Heart right ventricle (tissue), 16 donors: Measurements from ENCODE around the gene ASB1. TPM values are rescaled to one million over a fixed set of nuclear protein-coding genes. Genes with fewer than 3 reads are reported as not detected.
A peak's percentile ranks its signal among the peaks of the same experiment; 100 is the strongest.

Source experiments
- ATAC-seq, 8 donors: fragments of 200-7000 bp; cut with Tn5 transposase; one replicate each; pipeline ENCODE4 v1.9.1; 2020; ENCODE audit warnings: mild to moderate bottlenecking in 8 of 8, moderate library complexity in 8 of 8, moderate number of reproducible peaks in 1 of 8
- DNase-seq, 2 donors: peaks; one replicate each; pipeline ENCODE4 v3.0.0-alpha.2; 2020
- H3K27ac ChIP-seq, 10 donors: fragments of 200-600 bp; sonication (generic) in 2 of 10; one replicate each; pipeline versions ENCODE4 v1.5.0 to v1.8.0; 2020 to 2022; ENCODE audit warnings: mild to moderate bottlenecking in 3 of 10
- H3K27me3 ChIP-seq, 7 donors: fragments of 200-600 bp; one replicate each; pipeline ENCODE4 v1.8.0; 2021 to 2022; ENCODE audit warnings: mild to moderate bottlenecking in 2 of 7
- H3K36me3 ChIP-seq, 9 donors: fragments of 200-600 bp; sonication (generic) in 1 of 9; one replicate each; pipeline versions ENCODE4 v1.5.0 to v1.8.0; 2020 to 2022; ENCODE audit warnings: mild to moderate bottlenecking in 2 of 9
- H3K4me1 ChIP-seq, 9 donors: fragments of 200-600 bp; sonication (generic) in 1 of 9; one replicate each; pipeline versions ENCODE4 v1.5.0 to v1.8.0; 2020 to 2022; ENCODE audit warnings: mild to moderate bottlenecking in 4 of 9
- H3K4me3 ChIP-seq, 10 donors: fragments of 200-600 bp; sonication (generic) in 2 of 10; one replicate each; pipeline versions ENCODE4 v1.5.0 to v1.8.0; 2020 to 2022; ENCODE audit warnings: mild to moderate bottlenecking in 7 of 10, moderate library complexity in 2 of 10
- H3K9me3 ChIP-seq, 11 donors: fragments of 200-600 bp in 10 of 11; sonication (generic) in 2 of 11; one replicate each; pipeline versions ENCODE4 v1.5.0 to v1.8.0; 2013 to 2022; ENCODE audit warnings: mild to moderate bottlenecking in 2 of 11, control low read depth in 1 of 11, moderate library complexity in 1 of 11
- WGBS, 2 donors: extraction: QIAGEN DNeasy Blood & Tissue Kit; methylation state at CpG; one replicate each; pipeline ENCODE4 v1.1.7; 2013; ENCODE audit warnings: inconsistent platforms in 1 of 2; 5-methylcytosine and 5-hydroxymethylcytosine counted together
- intact Hi-C, 10 donors: fragments of 100-400 bp; cut with DNase I; formaldehyde crosslinking; loops; one replicate each; pipeline versions ENCODE4 v1.11.1 to v1.14.2; 2022
- polyA plus RNA-seq, 2 donors: library from polyadenylated mRNA; stranded (reverse); fragments of 200-250 nt; gene quantifications; one replicate each; pipeline ENCODE4 v1.2.3, GENCODE V29; 2013
- total RNA-seq, 10 donors: library from RNA; stranded (reverse); fragmentation: NEBNext Ultra II Directional in 3 of 10; extraction: Animal tissue kit (Norgen Biotek cat#: 25700) in 3 of 10; gene quantifications; one replicate each; pipeline versions ENCODE4 v1.2.1 to v1.2.4, GENCODE V29; 2021 to 2023
- TF ChIP-seq, protein P1 (sequence below), 9 donors: fragments of 200-600 bp; sonication (generic) in 2 of 9; IDR thresholded peaks; one replicate each; pipeline versions ENCODE4 v1.5.0 to v1.8.0; 2021 to 2022; ENCODE audit warnings: antibody characterized with exemption in 9 of 9, mild to moderate bottlenecking in 5 of 9, moderate library complexity in 1 of 9
- donor health status: Arrhythmogenic right ventricular cardiomyopathy.
- donor health status: ischemic (EF 13 %, LVEDD 7.1; RV severe dilation, severe dysfunction).
- donor health status: healthy with polysubstance abuse.
- donor health status: DM: no; HTN: yes; CAD: no.
- donor health status: DM: no; HTN: no; CAD: no.
- donor health status: ischemic (EF 25% LVEDD 6.9; RV normal size, moderate dysfunction).
- donor health status: ischemic (EF 25% LVEDD 5.7; RV mildly dilated, moderate dysfunction).
- donor health status: healthy.
- donor health status: DM: yes; HTN: yes; CAD: no.
- donor health status: Ischemic cardiomyopathy.
- donor health status: ischemic (EF 35%, LVEDD 5.7; RV mildly dilated, moderate dysfunction).
- donor health status: nonischemic (EF 11% LVEDD 7.7; RV severe dilation, severe dysfunction).
- donor health status: DM: yes; HTN: yes; CAD: no.
- donor health status: PGD.
- donor health status: ischemic (EF 29% LVEDD 5.4; RV normal size, mild dysfunction).
- donor health status: nonischemic (EF 23%, LVEDD 6.1; RV moderate dilation, normal function).

ASB1 gene
- total and polyA plus RNA-seq, 12 donors: 31.4 to 61.5 (median 49.5) TPM

DNA sequence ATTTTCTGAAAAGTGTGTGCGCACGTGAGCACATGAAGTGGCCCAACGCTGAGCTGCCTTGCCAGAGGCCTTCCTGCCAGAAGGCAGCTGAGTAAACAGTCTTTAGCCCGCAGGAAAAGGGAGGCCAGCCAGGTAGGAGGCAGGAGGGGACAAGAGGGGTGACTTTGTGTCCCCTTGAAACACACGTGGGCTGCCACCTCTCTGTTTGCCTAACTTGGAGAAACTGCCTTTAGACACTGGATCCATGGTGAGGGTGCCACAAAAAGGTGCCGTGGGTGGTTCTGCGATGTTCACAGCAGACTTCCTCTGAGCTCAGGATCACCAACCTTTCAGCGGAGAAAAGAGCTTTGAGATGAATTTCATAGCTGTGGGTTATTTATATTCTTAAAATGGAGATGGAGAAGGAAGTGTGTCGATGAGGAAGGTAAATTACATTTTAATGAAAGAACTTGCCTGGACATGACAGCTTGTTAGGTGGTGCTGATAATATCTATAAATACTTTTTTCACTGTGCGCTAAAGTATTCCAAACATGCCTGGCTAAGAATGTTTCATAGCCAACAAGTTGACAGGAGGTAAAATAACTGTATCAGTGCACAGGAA, 36.6 kb upstream of the ASB1 start:
- TF ChIP-seq, protein P1, sequence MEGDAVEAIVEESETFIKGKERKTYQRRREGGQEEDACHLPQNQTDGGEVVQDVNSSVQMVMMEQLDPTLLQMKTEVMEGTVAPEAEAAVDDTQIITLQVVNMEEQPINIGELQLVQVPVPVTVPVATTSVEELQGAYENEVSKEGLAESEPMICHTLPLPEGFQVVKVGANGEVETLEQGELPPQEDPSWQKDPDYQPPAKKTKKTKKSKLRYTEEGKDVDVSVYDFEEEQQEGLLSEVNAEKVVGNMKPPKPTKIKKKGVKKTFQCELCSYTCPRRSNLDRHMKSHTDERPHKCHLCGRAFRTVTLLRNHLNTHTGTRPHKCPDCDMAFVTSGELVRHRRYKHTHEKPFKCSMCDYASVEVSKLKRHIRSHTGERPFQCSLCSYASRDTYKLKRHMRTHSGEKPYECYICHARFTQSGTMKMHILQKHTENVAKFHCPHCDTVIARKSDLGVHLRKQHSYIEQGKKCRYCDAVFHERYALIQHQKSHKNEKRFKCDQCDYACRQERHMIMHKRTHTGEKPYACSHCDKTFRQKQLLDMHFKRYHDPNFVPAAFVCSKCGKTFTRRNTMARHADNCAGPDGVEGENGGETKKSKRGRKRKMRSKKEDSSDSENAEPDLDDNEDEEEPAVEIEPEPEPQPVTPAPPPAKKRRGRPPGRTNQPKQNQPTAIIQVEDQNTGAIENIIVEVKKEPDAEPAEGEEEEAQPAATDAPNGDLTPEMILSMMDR (IDR thresholded peaks at IDR 0.05): no peak
- ATAC-seq (peak; percentile 55 to 92 (median 84)), DNase-seq (no peak)
- no peaks in the 10 kb centered on the region for H3K27me3 ChIP-seq
- H3K9me3 ChIP-seq: no peaks in the 10 kb centered on the region
- no peak overlapping the region for H3K4me3 ChIP-seq
- peaks cover 0 to 30% (median 8%) of the 10 kb centered on the region in 9 donors for H3K4me1 ChIP-seq
- no peaks in the 10 kb centered on the region for H3K36me3 ChIP-seq
- peak overlapping the region; percentile 43 to 87 (median 79) for H3K27ac ChIP-seq
- 49 to 63% methylated on average over 10 of the region's 10 CpGs for WGBS, 2 donors
- intact Hi-C loops: loop anchor here in 1 of 10 donors (10.0 kb wide), 1 partner anchor 55 kb away; no protein-coding TSS in a partner anchor

DNA sequence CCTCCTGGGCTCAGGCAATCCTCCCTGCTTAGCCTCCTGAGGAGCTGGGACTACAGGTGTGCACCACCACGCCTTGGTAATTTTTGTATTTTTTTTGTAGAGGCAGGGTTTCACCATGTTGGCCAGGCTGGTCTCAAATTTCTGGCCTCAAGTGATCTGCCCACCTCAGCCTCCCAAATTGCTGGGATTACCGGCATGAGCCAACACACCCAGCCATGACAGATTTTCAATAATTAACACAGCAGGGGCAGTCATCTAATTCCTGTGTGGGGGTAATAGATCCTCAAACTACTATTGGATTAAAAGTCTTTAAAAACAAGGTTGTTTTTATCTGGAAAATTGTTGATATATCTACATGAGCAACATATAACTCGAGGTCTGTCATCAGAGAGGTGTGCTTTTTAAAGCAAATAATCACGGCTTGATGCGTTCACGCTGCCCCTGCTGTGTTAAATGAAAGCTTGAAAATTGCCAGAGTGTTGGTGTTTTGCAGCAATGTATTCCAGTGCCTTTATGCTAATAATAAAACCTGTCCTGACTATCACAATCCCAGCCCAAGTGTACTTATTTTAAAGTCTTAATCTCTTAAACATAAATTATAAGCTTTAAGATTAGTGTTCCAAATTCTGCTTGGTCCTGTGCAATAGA, 35.6 kb upstream of the ASB1 start:
- TF ChIP-seq, protein P1 (IDR thresholded peaks at IDR 0.05): no peak
- H3K9me3 ChIP-seq: no peaks in the 10 kb centered on the region
- no peak overlapping the region for H3K4me3 ChIP-seq
- no peaks in the 10 kb centered on the region for H3K27me3 ChIP-seq
- DNase-seq (no peak), ATAC-seq (no peak)
- WGBS, 2 donors: 71 to 77% methylated on average over 6 of the region's 6 CpGs
- peaks cover 0 to 30% (median 8%) of the 10 kb centered on the region in 9 donors for H3K4me1 ChIP-seq
- H3K27ac ChIP-seq: peak overlapping the region in 6 of 10 donors; percentile 77 to 87 (median 85)
- H3K36me3 ChIP-seq: no peaks in the 10 kb centered on the region
- intact Hi-C loops: loop anchor here in 1 of 10 donors (10.0 kb wide), 1 partner anchor 54 kb away; no protein-coding TSS in a partner anchor

DNA sequence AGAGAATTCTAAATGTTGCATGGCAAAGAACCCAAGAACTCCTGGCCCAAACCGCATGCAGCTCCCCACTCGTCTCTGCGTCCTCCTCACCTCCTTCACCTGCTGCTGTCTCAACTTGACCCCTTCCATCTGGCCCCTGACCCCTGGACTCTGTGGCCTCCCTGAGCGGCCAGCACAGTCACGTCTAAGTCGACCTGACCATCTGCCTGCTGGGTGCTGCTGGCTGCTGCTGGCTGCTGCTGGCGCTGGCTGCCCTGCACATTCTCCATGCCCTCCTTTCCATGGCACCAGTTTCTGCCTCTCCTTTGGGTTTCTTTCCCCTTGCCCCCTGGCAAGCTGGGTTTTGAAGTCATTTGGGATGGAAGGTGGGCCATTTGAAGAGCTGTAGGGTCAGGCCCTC, 30.1 kb upstream of the ASB1 start:
- WGBS, 2 donors: 95 to 96% methylated on average over 7 of the region's 7 CpGs
- Histone ChIP-seq H3K9me3 (no peaks in the 10 kb centered on the region), H3K36me3 (peaks cover 0 to 38% (median 8%) of the 10 kb centered on the region in 9 donors), H3K4me3 (no peak overlapping the region), H3K27me3 (no peaks in the 10 kb centered on the region), H3K4me1 (peaks cover 0 to 8% (median 0%) of the 10 kb centered on the region in 9 donors), H3K27ac (no peak overlapping the region)
- intact Hi-C loops: loop anchor here in 1 of 10 donors (10.0 kb wide), 1 partner anchor 48 kb away; no protein-coding TSS in a partner anchor
- DNase-seq: no peak
- no peak for ATAC-seq
- TF ChIP-seq, protein P1 (IDR thresholded peaks at IDR 0.05): no peak

DNA sequence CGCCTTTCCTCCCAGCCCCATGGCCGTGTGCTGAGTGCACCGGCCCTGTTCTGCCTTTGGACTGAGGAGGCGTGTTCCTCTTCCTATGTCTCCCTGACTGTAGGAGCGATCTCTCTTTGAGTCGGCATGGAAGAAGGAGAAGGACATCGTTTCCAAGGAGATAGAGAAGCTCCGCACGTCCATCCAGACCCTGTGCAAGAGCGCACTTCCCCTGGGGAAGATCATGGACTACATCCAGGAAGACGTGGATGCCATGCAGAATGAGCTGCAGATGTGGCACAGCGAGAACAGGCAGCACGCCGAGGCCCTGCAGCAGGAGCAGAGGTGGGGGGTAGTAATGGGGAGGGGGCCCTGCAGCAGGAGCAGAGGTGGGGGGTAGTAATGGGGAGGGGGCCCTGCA, 29.4 kb upstream of the ASB1 start:
- TF ChIP-seq, protein P1 (IDR thresholded peaks at IDR 0.05): no peak
- peaks cover 0 to 6% (median 0%) of the 10 kb centered on the region in 9 donors for H3K4me1 ChIP-seq
- ATAC-seq (no peak), DNase-seq (no peak)
- WGBS, 2 donors: 88 to 91% methylated on average over 14 of the region's 14 CpGs
- H3K4me3 ChIP-seq: no peak overlapping the region
- no peaks in the 10 kb centered on the region for H3K27me3 ChIP-seq
- H3K36me3 ChIP-seq: peaks cover 0 to 43% (median 8%) of the 10 kb centered on the region in 9 donors
- no peak overlapping the region for H3K27ac ChIP-seq
- no peaks in the 10 kb centered on the region for H3K9me3 ChIP-seq
- intact Hi-C loops: loop anchor here in 1 of 10 donors (10.0 kb wide), 1 partner anchor 47 kb away; no protein-coding TSS in a partner anchor
